Loucy (cell line): ENCODE data around the gene ANKRD10.

Experiments used
- H2AFZ ChIP-seq: fragments of 200-600 bp; sonication (generic); 2 replicates; pipeline ENCODE4 v1.6.0; 2016; ENCODE audit warnings: antibody characterized with exemption, mild to moderate bottlenecking, low read length, moderate library complexity
- H3F3A ChIP-seq: fragments of 200-600 bp; 2 replicates; pipeline ENCODE4 v1.6.0; 2016; ENCODE audit warnings: antibody characterized with exemption, low read depth, mild to moderate bottlenecking
- H3K27me3 ChIP-seq: fragments of 200-600 bp; sonication (generic); 2 replicates; pipeline ENCODE4 v1.6.1; 2014; ENCODE audit warnings: low read length, mild to moderate bottlenecking; ENCODE audit not compliant: insufficient read depth, poor library complexity, severe bottlenecking
- H3K36me3 ChIP-seq: fragments of 200-600 bp; sonication (generic); 2 replicates; pipeline ENCODE4 v1.6.1; 2016; ENCODE audit warnings: low read length; ENCODE audit not compliant: insufficient read depth
- H3K4me1 ChIP-seq: fragments of 200-600 bp; sonication (generic); 2 replicates; pipeline ENCODE4 v1.5.1; 2014; ENCODE audit warnings: low read length, mild to moderate bottlenecking; ENCODE audit not compliant: insufficient read depth, poor library complexity, severe bottlenecking
- H3K4me2 ChIP-seq: fragments of 200-600 bp; sonication (generic); 2 replicates; pipeline ENCODE4 v1.6.0; 2014; ENCODE audit warnings: antibody characterized with exemption, low read length, low read depth, mild to moderate bottlenecking; ENCODE audit not compliant: poor library complexity, severe bottlenecking
- H3K4me3 ChIP-seq: fragments of 200-600 bp; sonication (generic); 2 replicates; pipeline ENCODE4 v1.5.1; 2014; ENCODE audit warnings: low read length, mild to moderate bottlenecking, mixed read lengths; ENCODE audit not compliant: poor library complexity, severe bottlenecking
- H3K79me2 ChIP-seq: fragments of 200-600 bp; sonication (generic); 2 replicates; pipeline ENCODE4 v1.6.1; 2014; ENCODE audit warnings: low read length; ENCODE audit not compliant: insufficient read depth
- H3K9ac ChIP-seq: fragments of 200-600 bp; sonication (generic); 2 replicates; pipeline ENCODE4 v1.6.0; 2014; ENCODE audit warnings: mild to moderate bottlenecking, low read depth, low read length, moderate library complexity; ENCODE audit not compliant: poor library complexity, severe bottlenecking
- H3K9me2 ChIP-seq: fragments of 200-600 bp; sonication (generic); replicated peaks from 2 replicates; pipeline ENCODE4 v1.6.1; 2016; ENCODE audit warnings: low read depth, low read length, mixed read lengths
- H3K9me3 ChIP-seq: fragments of 200-600 bp; sonication (generic); 2 replicates; pipeline ENCODE4 v1.6.1; 2014; ENCODE audit warnings: mild to moderate bottlenecking, antibody characterized with exemption, low read length, low read depth; ENCODE audit not compliant: insufficient read depth
- H4K20me1 ChIP-seq: fragments of 200-600 bp; sonication (generic); 2 replicates; pipeline ENCODE4 v1.6.0; 2014; ENCODE audit warnings: antibody characterized with exemption, low read length, mild to moderate bottlenecking; ENCODE audit not compliant: insufficient read depth, poor library complexity, severe bottlenecking
- EZH2phosphoT487 ChIP-seq: fragments of 200-600 bp; IDR thresholded peaks from 2 replicates; pipeline ENCODE4 v1.6.1; 2018; ENCODE audit warnings: antibody characterized with exemption, mild to moderate bottlenecking, moderate library complexity, borderline replicate concordance
- TF ChIP-seq, protein P1 (sequence below): fragments of 200-600 bp; sonication (generic); conservative IDR thresholded peaks from 2 replicates; pipeline ENCODE4 v1.5.1; 2014; ENCODE audit warnings: mild to moderate bottlenecking, antibody characterized with exemption, low read length

ANKRD10 gene

DNA sequence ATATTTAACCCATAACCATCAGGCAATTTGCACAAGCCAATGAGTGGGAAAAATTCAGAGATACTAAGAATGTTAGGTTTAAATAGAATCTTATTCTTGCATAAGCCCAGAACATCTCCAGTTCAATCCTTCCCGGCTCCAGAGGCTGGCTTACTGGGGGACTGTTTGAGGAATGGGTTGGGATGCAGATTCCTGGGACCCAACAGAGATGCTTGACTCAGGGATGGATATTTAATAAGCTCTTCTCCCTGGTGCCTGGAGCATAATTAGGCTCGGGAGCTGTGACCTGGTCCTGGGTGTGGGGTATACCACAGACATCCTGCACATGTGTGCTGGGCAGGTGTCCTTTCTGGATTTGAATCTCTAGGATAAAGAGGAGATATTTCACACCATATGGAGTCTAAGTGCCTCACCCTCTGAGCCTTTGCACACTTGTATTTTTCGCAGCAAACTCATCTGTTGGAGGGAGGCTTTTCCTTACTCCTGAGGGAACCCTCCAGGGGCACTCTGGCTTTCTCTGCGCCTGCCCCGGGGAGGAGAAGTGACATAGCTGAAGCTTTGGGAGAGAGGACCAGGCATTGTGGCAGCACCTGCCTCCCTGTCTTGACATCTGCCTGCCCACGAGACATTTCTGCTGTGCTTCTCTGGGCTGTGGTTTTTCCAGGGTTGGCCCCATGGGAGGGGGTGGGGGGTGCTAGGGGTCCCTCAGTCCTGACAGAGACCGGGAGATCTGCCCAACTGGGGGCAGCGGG is 36.1 kb upstream of the ANKRD10 start:
- Histone ChIP-seq H3K27me3 (no peaks in the 10 kb centered on the region), H3F3A (no peaks in the 10 kb centered on the region), H3K4me2 (no peak overlapping the region), H3K9ac (no peak overlapping the region), H3K79me2 (no peaks in the 10 kb centered on the region), H3K4me3 (no peak overlapping the region), H4K20me1 (no peaks in the 10 kb centered on the region), H3K9me3 (no peaks in the 10 kb centered on the region), H2AFZ (no peak overlapping the region), H3K4me1 (no peaks in the 10 kb centered on the region), H3K9me2 (no peaks in the 10 kb centered on the region), H3K36me3 (no peaks in the 10 kb centered on the region)
- no peak for TF ChIP-seq EZH2phosphoT487
- TF ChIP-seq, protein P1, sequence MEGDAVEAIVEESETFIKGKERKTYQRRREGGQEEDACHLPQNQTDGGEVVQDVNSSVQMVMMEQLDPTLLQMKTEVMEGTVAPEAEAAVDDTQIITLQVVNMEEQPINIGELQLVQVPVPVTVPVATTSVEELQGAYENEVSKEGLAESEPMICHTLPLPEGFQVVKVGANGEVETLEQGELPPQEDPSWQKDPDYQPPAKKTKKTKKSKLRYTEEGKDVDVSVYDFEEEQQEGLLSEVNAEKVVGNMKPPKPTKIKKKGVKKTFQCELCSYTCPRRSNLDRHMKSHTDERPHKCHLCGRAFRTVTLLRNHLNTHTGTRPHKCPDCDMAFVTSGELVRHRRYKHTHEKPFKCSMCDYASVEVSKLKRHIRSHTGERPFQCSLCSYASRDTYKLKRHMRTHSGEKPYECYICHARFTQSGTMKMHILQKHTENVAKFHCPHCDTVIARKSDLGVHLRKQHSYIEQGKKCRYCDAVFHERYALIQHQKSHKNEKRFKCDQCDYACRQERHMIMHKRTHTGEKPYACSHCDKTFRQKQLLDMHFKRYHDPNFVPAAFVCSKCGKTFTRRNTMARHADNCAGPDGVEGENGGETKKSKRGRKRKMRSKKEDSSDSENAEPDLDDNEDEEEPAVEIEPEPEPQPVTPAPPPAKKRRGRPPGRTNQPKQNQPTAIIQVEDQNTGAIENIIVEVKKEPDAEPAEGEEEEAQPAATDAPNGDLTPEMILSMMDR = no peak

DNA sequence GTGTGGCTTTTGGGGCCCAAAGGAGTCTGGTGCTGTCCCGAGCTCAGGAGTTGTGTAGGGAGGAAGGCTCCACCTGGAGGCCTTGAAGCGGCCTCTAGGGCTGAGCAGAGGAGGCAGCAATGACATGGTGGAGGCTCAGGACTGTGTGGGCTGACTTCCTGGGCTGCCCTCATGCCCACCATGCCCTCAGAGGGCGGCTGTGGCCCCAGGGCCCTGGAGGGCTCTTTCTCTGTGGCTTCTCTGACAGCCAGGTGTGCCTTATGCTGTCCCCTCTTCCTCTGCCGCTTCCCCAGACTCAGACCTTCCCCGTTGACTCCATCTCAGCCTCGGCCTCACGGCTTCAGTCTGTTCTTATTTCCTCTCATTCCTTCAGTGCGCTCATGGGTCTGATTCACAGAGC is 35.5 kb upstream of the ANKRD10 start:
- Histone ChIP-seq H3K4me3 (no peak overlapping the region), H3K27me3 (no peaks in the 10 kb centered on the region), H4K20me1 (no peaks in the 10 kb centered on the region), H3K9ac (no peak overlapping the region), H3K9me3 (no peaks in the 10 kb centered on the region), H3K79me2 (no peaks in the 10 kb centered on the region), H3K36me3 (no peaks in the 10 kb centered on the region), H3K9me2 (no peaks in the 10 kb centered on the region), H3K4me1 (no peaks in the 10 kb centered on the region), H2AFZ (no peak overlapping the region), H3F3A (no peaks in the 10 kb centered on the region), H3K4me2 (no peak overlapping the region)
- no peak for TF ChIP-seq EZH2phosphoT487
- TF ChIP-seq, protein P1 = no peak

DNA sequence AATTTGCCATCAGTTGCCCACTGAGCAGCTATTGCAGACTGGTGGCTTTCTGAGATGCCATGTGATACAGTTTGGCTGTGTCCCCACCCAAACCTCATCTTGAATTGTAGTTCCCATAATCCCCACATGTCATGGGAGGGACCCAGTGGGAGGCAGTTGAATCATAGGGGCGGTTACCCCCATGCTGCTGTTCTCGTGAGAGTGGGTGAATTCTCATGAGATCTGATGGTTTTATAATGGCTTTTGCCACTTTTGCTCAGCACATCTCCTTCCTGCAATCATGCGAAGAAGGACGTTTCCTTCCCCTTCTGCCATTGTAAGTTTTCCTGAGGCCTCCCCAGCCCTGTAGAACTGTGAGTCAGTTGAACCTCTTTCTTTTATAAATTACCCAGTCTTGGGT is 34.8 kb upstream of the ANKRD10 start:
- Histone ChIP-seq H3F3A (no peaks in the 10 kb centered on the region), H3K9me2 (no peaks in the 10 kb centered on the region), H3K4me3 (no peak overlapping the region), H3K9ac (no peak overlapping the region), H3K9me3 (no peaks in the 10 kb centered on the region), H4K20me1 (no peaks in the 10 kb centered on the region), H3K4me2 (no peak overlapping the region), H3K36me3 (no peaks in the 10 kb centered on the region), H3K79me2 (no peaks in the 10 kb centered on the region), H2AFZ (no peak overlapping the region), H3K4me1 (no peaks in the 10 kb centered on the region), H3K27me3 (no peaks in the 10 kb centered on the region)
- TF ChIP-seq EZH2phosphoT487 = no peak
- TF ChIP-seq, protein P1 = no peak
